ENCODE data around the gene NMNAT3. TPM values are rescaled to one million over a fixed set of nuclear protein-coding genes. Genes with fewer than 3 reads are reported as not detected.
A peak's percentile ranks its signal among the peaks of the same experiment; 100 is the strongest.

The NMNAT3 gene
- total RNA-seq, 3 donors from 2014 or later = 6.6 to 17.3 (median 9.2) TPM

DNA sequence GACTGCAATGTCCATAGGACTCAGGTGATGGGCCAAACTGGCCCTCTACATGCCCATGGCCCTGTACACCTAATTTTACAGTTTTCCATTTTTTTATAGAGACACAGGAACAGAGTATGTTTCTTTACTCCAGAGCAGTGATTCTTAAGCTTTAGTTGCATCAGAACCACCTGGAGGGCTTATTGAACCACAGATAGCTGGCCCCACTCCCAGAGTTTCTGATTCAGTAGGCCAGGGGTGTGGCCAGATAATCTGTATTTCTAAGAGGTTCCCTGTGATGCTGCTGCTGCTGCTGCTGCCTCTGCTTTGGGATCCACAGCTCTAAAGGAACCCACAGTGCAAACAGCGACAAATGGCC, 143.3 kb downstream of the NMNAT3 start:
- Histone ChIP-seq H3K27me3 (no peaks in the 10 kb centered on the region), H3K4me1 (peaks cover 17 to 31% of the 10 kb centered on the region in 2 donors), H3K9me3 (no peaks in the 10 kb centered on the region), H3K4me3 (no peak overlapping the region), H3K36me3 (no peaks in the 10 kb centered on the region), H3K27ac (peak overlapping the region; percentile 83 to 89)
- DNase-seq (ENCODE audit: low spot score in 2 of 2) = peak in 1 of 2 donors; percentile 66
- no peak for TF ChIP-seq POLR2A (IDR thresholded peaks at IDR 0.05)
- no peak for TF ChIP-seq POLR2AphosphoS5 (IDR thresholded peaks at IDR 0.05)
- TF ChIP-seq, protein P1, sequence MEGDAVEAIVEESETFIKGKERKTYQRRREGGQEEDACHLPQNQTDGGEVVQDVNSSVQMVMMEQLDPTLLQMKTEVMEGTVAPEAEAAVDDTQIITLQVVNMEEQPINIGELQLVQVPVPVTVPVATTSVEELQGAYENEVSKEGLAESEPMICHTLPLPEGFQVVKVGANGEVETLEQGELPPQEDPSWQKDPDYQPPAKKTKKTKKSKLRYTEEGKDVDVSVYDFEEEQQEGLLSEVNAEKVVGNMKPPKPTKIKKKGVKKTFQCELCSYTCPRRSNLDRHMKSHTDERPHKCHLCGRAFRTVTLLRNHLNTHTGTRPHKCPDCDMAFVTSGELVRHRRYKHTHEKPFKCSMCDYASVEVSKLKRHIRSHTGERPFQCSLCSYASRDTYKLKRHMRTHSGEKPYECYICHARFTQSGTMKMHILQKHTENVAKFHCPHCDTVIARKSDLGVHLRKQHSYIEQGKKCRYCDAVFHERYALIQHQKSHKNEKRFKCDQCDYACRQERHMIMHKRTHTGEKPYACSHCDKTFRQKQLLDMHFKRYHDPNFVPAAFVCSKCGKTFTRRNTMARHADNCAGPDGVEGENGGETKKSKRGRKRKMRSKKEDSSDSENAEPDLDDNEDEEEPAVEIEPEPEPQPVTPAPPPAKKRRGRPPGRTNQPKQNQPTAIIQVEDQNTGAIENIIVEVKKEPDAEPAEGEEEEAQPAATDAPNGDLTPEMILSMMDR (IDR thresholded peaks at IDR 0.05) = no peak
- intact Hi-C loops (cut with DNase I; ENCODE audit: low total_unique reads) = no loop called here

- no peaks in the 10 kb centered on the region for H3K36me3 ChIP-seq
- peaks cover 17 to 31% of the 10 kb centered on the region in 2 donors for H3K4me1 ChIP-seq
- no peak for TF ChIP-seq POLR2AphosphoS5 (IDR thresholded peaks at IDR 0.05)
- no peak for TF ChIP-seq POLR2A (IDR thresholded peaks at IDR 0.05)
- TF ChIP-seq, protein P1 (IDR thresholded peaks at IDR 0.05) = no peak
- H3K27me3 ChIP-seq = no peaks in the 10 kb centered on the region
- intact Hi-C loops (cut with DNase I; ENCODE audit: low total_unique reads) = no loop called here
- H3K27ac ChIP-seq = peak overlapping the region; percentile 83 to 89
- no peak overlapping the region for H3K4me3 ChIP-seq
- no peaks in the 10 kb centered on the region for H3K9me3 ChIP-seq
- peak in 1 of 2 donors; percentile 18 for DNase-seq (ENCODE audit: low spot score in 2 of 2)
Measured at GRCh38 chr3:139533781-139534454, 143.9 kb downstream of the NMNAT3 start.

DNA sequence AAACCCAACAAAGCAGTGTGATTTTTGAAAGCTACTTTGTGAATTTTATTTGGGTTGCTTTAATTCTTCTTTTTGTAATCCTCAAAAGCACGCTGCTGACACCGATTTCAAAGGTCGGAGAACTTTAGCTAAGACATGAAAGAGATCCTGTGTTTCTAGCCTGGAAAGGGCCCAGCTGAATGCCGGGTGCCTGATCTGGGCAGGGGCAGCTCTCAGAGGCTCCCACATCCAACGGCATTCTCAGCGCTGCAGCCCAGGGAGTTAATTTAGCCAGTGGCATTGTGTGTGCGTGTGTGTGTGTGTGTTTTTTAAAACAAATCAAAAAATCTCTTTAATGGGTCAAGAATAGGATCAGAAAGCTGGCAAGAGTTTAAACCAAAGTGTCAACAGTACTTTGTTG, 144.8 kb downstream of the NMNAT3 start:
- intact Hi-C loops (cut with DNase I; ENCODE audit: low total_unique reads) = no loop called here
- Histone ChIP-seq H3K4me3 (no peak overlapping the region), H3K4me1 (peaks cover 17 to 31% of the 10 kb centered on the region in 2 donors), H3K36me3 (no peaks in the 10 kb centered on the region), H3K27me3 (no peaks in the 10 kb centered on the region), H3K27ac (peak overlapping the region; percentile 46 to 83), H3K9me3 (no peaks in the 10 kb centered on the region)
- no peak for DNase-seq (ENCODE audit: low spot score in 2 of 2)
- TF ChIP-seq POLR2AphosphoS5 (IDR thresholded peaks at IDR 0.05) (no peak), POLR2A (IDR thresholded peaks at IDR 0.05) (no peak)
- TF ChIP-seq, protein P1 (IDR thresholded peaks at IDR 0.05) = no peak

DNA sequence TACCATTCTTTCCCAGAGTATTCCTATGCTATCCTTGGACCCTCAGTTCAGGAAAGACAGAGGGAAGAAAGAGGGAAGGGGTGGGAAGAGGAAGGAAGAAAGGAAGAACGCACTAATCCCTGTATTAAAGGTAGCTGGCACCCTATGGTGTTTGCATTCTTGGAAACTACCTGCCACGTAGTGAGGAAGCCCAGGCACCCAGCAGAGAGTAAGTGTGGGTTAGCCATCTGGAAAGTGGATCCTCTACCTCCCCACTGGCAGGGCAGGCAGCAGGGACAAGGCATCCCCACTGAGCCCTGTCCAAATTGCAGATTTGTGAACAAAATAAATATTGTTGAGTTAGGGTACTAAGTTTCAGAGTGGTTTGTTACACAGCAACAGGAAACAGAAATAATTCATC, 147.1 kb downstream of the NMNAT3 start:
- no peaks in the 10 kb centered on the region for H3K27me3 ChIP-seq
- H3K4me3 ChIP-seq = no peak overlapping the region
- H3K4me1 ChIP-seq = peaks cover 16 to 28% of the 10 kb centered on the region in 2 donors
- H3K27ac ChIP-seq = no peak overlapping the region
- TF ChIP-seq POLR2AphosphoS5 (IDR thresholded peaks at IDR 0.05) (no peak), POLR2A (IDR thresholded peaks at IDR 0.05) (no peak)
- TF ChIP-seq, protein P1 (IDR thresholded peaks at IDR 0.05) = no peak
- H3K36me3 ChIP-seq = no peaks in the 10 kb centered on the region
- no peaks in the 10 kb centered on the region for H3K9me3 ChIP-seq
- no peak for DNase-seq (ENCODE audit: low spot score in 2 of 2)
- intact Hi-C loops (cut with DNase I; ENCODE audit: low total_unique reads) = no loop called here

- Histone ChIP-seq H3K4me1 (peaks cover 8 to 17% of the 10 kb centered on the region in 2 donors), H3K4me3 (no peak overlapping the region), H3K36me3 (no peaks in the 10 kb centered on the region), H3K27ac (no peak overlapping the region), H3K9me3 (no peaks in the 10 kb centered on the region), H3K27me3 (no peaks in the 10 kb centered on the region)
- DNase-seq (ENCODE audit: low spot score in 2 of 2) = no peak
- TF ChIP-seq POLR2AphosphoS5 (IDR thresholded peaks at IDR 0.05) (no peak), POLR2A (IDR thresholded peaks at IDR 0.05) (no peak)
- TF ChIP-seq, protein P1 (IDR thresholded peaks at IDR 0.05) = no peak
- intact Hi-C loops (cut with DNase I; ENCODE audit: low total_unique reads) = no loop called here
Measured at GRCh38 chr3:139529662-139530061, 148.1 kb downstream of the NMNAT3 start.

Measured in breast epithelium (tissue), 4 donors.